ENCODE results near the gene PLA2G4D.

Gene PLA2G4D

DNA sequence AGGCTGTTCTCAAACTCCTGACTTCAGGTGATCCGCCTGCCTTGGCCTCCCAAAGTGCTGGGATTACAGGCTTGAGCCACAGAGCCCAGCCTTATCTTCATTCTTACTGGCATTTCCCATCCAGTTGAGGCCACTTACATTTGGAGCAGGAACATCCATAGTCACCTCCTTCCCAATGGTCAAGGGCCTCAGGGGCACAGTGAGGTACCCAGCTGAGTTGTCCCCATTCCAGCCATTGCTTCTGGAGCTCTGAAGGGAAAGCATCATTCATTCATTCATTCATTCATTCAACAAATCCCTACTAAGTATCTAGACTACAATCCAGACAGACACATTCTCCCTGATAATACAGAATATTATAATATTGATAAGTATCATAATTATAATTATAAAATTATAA, 12.2 kb downstream of the PLA2G4D start:
- TF ChIP-seq, protein P1, sequence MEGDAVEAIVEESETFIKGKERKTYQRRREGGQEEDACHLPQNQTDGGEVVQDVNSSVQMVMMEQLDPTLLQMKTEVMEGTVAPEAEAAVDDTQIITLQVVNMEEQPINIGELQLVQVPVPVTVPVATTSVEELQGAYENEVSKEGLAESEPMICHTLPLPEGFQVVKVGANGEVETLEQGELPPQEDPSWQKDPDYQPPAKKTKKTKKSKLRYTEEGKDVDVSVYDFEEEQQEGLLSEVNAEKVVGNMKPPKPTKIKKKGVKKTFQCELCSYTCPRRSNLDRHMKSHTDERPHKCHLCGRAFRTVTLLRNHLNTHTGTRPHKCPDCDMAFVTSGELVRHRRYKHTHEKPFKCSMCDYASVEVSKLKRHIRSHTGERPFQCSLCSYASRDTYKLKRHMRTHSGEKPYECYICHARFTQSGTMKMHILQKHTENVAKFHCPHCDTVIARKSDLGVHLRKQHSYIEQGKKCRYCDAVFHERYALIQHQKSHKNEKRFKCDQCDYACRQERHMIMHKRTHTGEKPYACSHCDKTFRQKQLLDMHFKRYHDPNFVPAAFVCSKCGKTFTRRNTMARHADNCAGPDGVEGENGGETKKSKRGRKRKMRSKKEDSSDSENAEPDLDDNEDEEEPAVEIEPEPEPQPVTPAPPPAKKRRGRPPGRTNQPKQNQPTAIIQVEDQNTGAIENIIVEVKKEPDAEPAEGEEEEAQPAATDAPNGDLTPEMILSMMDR (IDR thresholded peaks at IDR 0.05; ENCODE audit: low read depth, low read length, missing control alignments): no peak
- no peak overlapping the region for H3K4me3 ChIP-seq (replicated peaks; ENCODE audit: low read depth, low read length)
- DNase-seq (ENCODE audit: extremely low read depth, low read depth): no peak

DNA sequence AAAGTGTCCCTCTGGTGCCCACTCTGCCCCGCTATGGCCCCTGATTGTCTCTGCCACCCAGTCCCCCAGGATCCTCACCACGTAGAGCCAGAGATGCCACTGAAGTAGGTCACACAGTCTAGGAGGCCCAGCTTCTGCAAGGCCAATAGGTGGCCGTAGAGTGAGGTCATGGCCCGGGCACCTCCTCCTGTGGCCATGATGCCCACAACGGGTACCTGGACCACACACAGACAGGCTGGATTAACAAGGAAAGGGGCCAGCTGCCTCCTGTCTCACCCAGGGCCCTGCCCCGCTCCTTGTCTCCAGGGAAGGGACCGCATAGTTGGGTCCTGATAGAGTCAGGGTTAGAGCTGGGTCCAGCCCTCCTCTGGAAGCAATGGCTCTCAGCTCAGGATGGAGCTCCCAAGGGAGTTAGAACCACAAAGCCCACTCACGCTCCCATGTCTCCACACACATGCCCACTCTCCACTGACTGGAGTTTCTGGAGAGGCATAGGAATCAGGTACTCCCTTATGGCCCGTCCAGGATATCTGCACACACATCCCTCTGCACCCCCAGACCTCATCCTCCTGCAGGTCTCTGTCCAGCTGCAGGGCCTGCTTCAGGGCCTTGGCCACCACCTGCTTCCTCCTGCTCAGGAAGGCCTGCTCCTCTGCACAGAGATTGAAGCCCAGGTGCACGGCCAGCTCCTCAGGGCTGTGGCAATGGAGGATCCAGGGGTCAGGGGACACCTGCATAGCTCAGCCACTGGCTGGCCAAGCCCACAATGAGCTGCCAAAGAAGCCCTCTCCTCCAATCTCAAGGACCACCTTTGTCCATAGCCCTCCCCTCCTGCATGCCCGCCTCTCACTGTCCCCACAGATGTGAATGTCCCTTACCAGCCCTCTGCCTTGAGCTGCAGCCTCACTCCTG, 13.2 kb downstream of the PLA2G4D start:
- TF ChIP-seq, protein P1 (IDR thresholded peaks at IDR 0.05; ENCODE audit: low read depth, low read length, missing control alignments): no peak
- H3K4me3 ChIP-seq (replicated peaks; ENCODE audit: low read depth, low read length): no peak overlapping the region
- no peak for DNase-seq (ENCODE audit: extremely low read depth, low read depth)

DNA sequence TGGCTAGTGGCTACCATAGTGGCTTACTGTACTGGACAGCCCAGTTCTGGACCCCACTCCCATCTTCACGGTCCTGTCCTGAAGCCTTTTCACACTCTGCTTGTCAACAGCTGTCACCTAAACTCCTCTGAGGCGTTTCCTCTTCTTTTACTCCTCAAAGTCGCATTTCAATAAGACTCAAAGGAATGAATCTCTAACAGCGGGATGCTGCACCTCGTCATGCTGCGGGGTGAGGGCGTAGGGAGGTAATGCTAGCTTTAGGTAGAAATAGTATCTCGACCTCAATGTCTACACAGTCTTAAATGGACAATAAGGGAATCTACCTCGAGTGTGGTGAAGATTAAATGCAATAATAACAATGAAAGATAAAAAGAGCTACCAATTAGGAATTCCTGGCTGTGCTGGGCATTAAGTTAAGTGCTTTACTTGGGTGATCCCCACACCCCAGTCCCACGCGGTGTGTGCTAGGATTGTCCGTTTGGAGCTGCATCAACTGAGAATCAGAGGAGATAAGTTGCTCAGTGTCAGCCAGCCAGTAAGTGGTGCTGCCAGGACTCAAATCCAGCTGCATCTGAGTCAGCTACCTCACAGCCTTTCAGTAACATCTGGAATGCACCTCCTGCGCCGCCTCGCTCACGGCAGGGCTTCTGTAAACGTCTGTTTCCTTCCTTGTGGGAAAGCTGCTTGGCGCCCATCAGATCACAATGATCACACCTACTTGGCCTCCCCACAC, 14.0 kb downstream of the PLA2G4D start:
- H3K4me3 ChIP-seq (replicated peaks; ENCODE audit: low read depth, low read length): no peak overlapping the region
- TF ChIP-seq, protein P1 (IDR thresholded peaks at IDR 0.05; ENCODE audit: low read depth, low read length, missing control alignments): no peak
- DNase-seq (ENCODE audit: extremely low read depth, low read depth): no peak

DNA sequence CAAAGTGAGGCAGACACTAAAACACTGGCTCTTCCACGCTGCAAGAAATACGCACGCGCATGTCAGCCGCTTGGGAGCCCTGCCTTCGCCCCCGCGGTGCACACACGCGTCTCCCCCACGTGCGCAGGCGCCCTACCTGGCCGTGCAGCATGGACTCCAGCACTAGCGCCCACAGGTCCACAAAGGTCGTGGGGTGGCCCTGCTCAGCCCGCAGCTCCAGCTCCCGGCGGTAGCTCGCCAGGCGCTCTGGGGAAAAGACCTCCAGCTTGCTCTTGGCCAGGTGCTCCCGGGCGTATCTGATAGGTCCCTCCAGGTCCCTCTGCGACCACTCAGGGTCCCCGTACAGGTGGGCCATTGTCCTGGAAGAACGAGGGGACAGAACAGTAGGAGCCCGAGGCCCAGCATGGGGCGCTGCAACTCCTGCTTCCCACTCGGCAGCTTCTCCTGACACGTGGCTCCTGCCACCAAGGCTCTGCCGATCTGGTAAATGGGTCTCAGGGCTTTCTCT, 14.9 kb downstream of the PLA2G4D start:
- TF ChIP-seq, protein P1 (IDR thresholded peaks at IDR 0.05; ENCODE audit: low read depth, low read length, missing control alignments): no peak
- DNase-seq (ENCODE audit: extremely low read depth, low read depth): no peak
- no peak overlapping the region for H3K4me3 ChIP-seq (replicated peaks; ENCODE audit: low read depth, low read length)

DNA sequence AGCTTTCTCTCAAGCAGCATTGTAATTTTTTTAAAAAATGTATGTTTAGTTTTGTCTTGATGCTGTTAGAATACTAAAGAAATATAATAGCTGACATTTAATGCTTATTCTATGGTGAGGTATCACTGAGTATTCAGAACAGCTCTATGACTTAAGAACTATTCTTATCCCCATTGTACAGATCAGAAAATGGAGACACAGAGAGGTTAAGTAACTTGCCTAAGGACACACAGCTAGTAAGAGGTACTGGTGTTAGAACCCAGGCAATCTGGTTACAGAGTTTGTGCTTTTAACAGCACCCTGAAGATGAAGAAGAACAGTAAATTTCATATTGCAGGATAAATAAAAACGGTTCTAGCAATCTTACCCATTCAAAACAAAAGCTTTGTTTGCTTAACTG, 15.5 kb downstream of the PLA2G4D start:
- DNase-seq (ENCODE audit: extremely low read depth, low read depth): no peak
- TF ChIP-seq, protein P1 (IDR thresholded peaks at IDR 0.05; ENCODE audit: low read depth, low read length, missing control alignments): no peak
- H3K4me3 ChIP-seq (replicated peaks; ENCODE audit: low read depth, low read length): no peak overlapping the region

DNA sequence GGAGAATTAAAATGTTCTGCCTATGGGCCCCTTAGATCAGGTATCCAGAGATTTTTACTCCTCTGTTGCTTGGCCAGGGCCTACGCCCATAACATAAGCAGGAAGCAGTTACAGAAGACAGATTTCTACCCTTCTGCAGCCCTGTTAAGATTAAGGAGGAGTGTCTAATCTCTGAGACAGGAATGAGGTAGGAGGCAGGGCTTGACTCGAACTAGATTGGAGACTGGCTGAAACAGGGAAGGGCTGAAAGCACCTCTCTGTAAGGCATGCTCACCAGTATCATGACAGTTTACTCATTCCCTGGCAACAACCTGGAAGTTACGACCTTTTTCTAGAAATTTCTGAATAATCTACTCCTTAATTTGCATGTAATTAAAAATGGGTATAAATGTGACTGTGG, 16.7 kb downstream of the PLA2G4D start:
- no peak overlapping the region for H3K4me3 ChIP-seq (replicated peaks; ENCODE audit: low read depth, low read length)
- TF ChIP-seq, protein P1 (IDR thresholded peaks at IDR 0.05; ENCODE audit: low read depth, low read length, missing control alignments): no peak
- no peak for DNase-seq (ENCODE audit: extremely low read depth, low read depth)
